OCI-LY3 (cell line): ENCODE results near the gene ICAM3.

Experiments used
- EZH2phosphoT487 ChIP-seq: fragments of 200-600 bp; shearing (Covaris generic); IDR thresholded peaks from 2 replicates; pipeline ENCODE4 v1.6.1; 2018; ENCODE audit warnings: antibody characterized with exemption, mixed run types, low read depth
- TF ChIP-seq, protein P1 (sequence below): fragments of 200-600, 300-600 bp; sonication (generic); IDR thresholded peaks from 2 replicates; pipeline ENCODE4 v1.5.1; 2014; ENCODE audit warnings: antibody characterized with exemption, low read length, low read depth

GRCh38 chr19:10325732-10326131 is 13.7 kb downstream of the ICAM3 start:
- TF ChIP-seq, protein P1, sequence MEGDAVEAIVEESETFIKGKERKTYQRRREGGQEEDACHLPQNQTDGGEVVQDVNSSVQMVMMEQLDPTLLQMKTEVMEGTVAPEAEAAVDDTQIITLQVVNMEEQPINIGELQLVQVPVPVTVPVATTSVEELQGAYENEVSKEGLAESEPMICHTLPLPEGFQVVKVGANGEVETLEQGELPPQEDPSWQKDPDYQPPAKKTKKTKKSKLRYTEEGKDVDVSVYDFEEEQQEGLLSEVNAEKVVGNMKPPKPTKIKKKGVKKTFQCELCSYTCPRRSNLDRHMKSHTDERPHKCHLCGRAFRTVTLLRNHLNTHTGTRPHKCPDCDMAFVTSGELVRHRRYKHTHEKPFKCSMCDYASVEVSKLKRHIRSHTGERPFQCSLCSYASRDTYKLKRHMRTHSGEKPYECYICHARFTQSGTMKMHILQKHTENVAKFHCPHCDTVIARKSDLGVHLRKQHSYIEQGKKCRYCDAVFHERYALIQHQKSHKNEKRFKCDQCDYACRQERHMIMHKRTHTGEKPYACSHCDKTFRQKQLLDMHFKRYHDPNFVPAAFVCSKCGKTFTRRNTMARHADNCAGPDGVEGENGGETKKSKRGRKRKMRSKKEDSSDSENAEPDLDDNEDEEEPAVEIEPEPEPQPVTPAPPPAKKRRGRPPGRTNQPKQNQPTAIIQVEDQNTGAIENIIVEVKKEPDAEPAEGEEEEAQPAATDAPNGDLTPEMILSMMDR, result no peak
- no peak for TF ChIP-seq EZH2phosphoT487
